GM12878 (cell line): ENCODE results near the gene PAPPA.

Source experiments
- CBX3 ChIP-seq: fragments of 200-600 bp; sonication (generic); IDR thresholded peaks from 2 replicates; pipeline ENCODE4 v1.6.1; 2016; ENCODE audit warnings: low read depth, borderline replicate concordance
- CEBPB ChIP-seq, 2 experiments: fragments of 150-350 bp in 1 of 2; IDR thresholded peaks; 2 replicates each; pipeline ENCODE4 v1.6.1; 2012 to 2014; ENCODE audit warnings: low read depth in 2 of 2, low read length in 2 of 2, borderline replicate concordance in 1 of 2, inconsistent platforms in 1 of 2
- FOXK2 ChIP-seq: fragments of 450-650 bp; IDR thresholded peaks from 2 replicates; pipeline ENCODE4 v1.6.1; 2017; ENCODE audit warnings: mild to moderate bottlenecking, moderate library complexity
- HCFC1 ChIP-seq: fragments of 150-350 bp; IDR thresholded peaks from 2 replicates; pipeline ENCODE4 v1.6.1; 2014; ENCODE audit warnings: low read length
- POLR2A ChIP-seq: IDR thresholded peaks from 2 replicates; pipeline ENCODE4 v1.6.1; 2011; ENCODE audit warnings: low read depth, mild to moderate bottlenecking, low read length
- POLR2AphosphoS5 ChIP-seq: IDR thresholded peaks from 2 replicates; pipeline ENCODE4 v1.6.1; 2011; ENCODE audit warnings: mild to moderate bottlenecking, low read length, inconsistent platforms
- TCF7 ChIP-seq: IDR thresholded peaks from 2 replicates; pipeline ENCODE4 v1.6.1; 2014; ENCODE audit warnings: antibody characterized with exemption, borderline replicate concordance
- ZNF384 ChIP-seq: IDR thresholded peaks from 2 replicates; pipeline ENCODE4 v1.6.1; 2012; ENCODE audit warnings: low read depth, mild to moderate bottlenecking, low read length, improper control_type of control experiment, borderline replicate concordance
- TF ChIP-seq, protein P1 (sequence below): fragments of 450-650 bp; formaldehyde crosslinking; IDR thresholded peaks from 2 replicates; pipeline ENCODE4 v1.4.0; 2020; ENCODE audit warnings: mild to moderate bottlenecking, moderate library complexity
- TF ChIP-seq, protein P2 (sequence below): IDR thresholded peaks from 2 replicates; pipeline ENCODE4 v1.6.1; 2012; ENCODE audit warnings: mild to moderate bottlenecking, low read depth, low read length
- TF ChIP-seq, protein P3 (sequence below), 3 experiments: IDR thresholded peaks in 2 of 3; conservative IDR thresholded peaks in 1 of 3; 2 replicates each; pipeline ENCODE4 v1.5.1; 2011; ENCODE audit warnings: low read depth in 3 of 3, low read length in 3 of 3, mild to moderate bottlenecking in 3 of 3, control low read depth in 2 of 3, moderate library complexity in 2 of 3, inconsistent platforms in 1 of 3, mixed read lengths in 1 of 3; ENCODE audit not compliant: control insufficient read depth in 2 of 3, insufficient read depth in 1 of 3; ENCODE audit errors: extremely low read depth in 1 of 3

DNA sequence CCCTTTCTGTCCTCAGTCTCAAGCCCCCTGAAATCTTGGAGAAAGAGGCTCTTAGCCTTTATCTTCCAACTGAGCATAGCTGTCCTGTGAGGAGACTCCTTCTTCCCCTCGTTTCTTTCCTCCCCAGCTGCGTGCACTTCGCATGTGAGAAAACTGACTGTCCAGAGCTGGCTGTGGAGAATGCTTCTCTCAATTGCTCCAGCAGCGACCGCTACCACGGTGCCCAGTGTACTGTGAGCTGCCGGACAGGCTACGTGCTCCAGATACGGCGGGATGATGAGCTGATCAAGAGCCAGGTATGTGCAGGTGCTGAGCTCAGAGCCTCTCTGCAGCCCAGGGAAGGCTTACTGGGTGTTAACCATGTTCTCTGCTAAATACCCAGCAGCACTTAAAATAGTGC lies 190.8 kb downstream of the PAPPA start:
- TF ChIP-seq, protein P1, sequence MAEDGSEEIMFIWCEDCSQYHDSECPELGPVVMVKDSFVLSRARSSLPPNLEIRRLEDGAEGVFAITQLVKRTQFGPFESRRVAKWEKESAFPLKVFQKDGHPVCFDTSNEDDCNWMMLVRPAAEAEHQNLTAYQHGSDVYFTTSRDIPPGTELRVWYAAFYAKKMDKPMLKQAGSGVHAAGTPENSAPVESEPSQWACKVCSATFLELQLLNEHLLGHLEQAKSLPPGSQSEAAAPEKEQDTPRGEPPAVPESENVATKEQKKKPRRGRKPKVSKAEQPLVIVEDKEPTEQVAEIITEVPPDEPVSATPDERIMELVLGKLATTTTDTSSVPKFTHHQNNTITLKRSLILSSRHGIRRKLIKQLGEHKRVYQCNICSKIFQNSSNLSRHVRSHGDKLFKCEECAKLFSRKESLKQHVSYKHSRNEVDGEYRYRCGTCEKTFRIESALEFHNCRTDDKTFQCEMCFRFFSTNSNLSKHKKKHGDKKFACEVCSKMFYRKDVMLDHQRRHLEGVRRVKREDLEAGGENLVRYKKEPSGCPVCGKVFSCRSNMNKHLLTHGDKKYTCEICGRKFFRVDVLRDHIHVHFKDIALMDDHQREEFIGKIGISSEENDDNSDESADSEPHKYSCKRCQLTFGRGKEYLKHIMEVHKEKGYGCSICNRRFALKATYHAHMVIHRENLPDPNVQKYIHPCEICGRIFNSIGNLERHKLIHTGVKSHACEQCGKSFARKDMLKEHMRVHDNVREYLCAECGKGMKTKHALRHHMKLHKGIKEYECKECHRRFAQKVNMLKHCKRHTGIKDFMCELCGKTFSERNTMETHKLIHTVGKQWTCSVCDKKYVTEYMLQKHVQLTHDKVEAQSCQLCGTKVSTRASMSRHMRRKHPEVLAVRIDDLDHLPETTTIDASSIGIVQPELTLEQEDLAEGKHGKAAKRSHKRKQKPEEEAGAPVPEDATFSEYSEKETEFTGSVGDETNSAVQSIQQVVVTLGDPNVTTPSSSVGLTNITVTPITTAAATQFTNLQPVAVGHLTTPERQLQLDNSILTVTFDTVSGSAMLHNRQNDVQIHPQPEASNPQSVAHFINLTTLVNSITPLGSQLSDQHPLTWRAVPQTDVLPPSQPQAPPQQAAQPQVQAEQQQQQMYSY (CRISPR knock-in tag) = no peak
- TF ChIP-seq TCF7 = no peak
- TF ChIP-seq CEBPB (IDR thresholded peaks at IDR 0.05; ENCODE audit: borderline replicate concordance in 1 of 2, low read depth in 2 of 2, low read length in 2 of 2) = no peak
- TF ChIP-seq FOXK2 = no peak
- no peak for TF ChIP-seq POLR2AphosphoS5
- TF ChIP-seq, protein P2, sequence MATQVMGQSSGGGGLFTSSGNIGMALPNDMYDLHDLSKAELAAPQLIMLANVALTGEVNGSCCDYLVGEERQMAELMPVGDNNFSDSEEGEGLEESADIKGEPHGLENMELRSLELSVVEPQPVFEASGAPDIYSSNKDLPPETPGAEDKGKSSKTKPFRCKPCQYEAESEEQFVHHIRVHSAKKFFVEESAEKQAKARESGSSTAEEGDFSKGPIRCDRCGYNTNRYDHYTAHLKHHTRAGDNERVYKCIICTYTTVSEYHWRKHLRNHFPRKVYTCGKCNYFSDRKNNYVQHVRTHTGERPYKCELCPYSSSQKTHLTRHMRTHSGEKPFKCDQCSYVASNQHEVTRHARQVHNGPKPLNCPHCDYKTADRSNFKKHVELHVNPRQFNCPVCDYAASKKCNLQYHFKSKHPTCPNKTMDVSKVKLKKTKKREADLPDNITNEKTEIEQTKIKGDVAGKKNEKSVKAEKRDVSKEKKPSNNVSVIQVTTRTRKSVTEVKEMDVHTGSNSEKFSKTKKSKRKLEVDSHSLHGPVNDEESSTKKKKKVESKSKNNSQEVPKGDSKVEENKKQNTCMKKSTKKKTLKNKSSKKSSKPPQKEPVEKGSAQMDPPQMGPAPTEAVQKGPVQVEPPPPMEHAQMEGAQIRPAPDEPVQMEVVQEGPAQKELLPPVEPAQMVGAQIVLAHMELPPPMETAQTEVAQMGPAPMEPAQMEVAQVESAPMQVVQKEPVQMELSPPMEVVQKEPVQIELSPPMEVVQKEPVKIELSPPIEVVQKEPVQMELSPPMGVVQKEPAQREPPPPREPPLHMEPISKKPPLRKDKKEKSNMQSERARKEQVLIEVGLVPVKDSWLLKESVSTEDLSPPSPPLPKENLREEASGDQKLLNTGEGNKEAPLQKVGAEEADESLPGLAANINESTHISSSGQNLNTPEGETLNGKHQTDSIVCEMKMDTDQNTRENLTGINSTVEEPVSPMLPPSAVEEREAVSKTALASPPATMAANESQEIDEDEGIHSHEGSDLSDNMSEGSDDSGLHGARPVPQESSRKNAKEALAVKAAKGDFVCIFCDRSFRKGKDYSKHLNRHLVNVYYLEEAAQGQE = no peak
- TF ChIP-seq, protein P3, sequence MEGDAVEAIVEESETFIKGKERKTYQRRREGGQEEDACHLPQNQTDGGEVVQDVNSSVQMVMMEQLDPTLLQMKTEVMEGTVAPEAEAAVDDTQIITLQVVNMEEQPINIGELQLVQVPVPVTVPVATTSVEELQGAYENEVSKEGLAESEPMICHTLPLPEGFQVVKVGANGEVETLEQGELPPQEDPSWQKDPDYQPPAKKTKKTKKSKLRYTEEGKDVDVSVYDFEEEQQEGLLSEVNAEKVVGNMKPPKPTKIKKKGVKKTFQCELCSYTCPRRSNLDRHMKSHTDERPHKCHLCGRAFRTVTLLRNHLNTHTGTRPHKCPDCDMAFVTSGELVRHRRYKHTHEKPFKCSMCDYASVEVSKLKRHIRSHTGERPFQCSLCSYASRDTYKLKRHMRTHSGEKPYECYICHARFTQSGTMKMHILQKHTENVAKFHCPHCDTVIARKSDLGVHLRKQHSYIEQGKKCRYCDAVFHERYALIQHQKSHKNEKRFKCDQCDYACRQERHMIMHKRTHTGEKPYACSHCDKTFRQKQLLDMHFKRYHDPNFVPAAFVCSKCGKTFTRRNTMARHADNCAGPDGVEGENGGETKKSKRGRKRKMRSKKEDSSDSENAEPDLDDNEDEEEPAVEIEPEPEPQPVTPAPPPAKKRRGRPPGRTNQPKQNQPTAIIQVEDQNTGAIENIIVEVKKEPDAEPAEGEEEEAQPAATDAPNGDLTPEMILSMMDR (IDR thresholded peaks at IDR 0.05 in 2 of 3, conservative IDR thresholded peaks at IDR 0.05 in 1 of 3; ENCODE audit: control insufficient read depth in 2 of 3, extremely low read depth in 1 of 3, insufficient read depth in 1 of 3, low read depth in 3 of 3, low read length in 3 of 3) = no peak
- no peak for TF ChIP-seq CBX3
- no peak for TF ChIP-seq POLR2A
- no peak for TF ChIP-seq ZNF384
- no peak for TF ChIP-seq HCFC1
